ENCODE measurements around the gene ZNF76. TPM values are rescaled to one million over a fixed set of nuclear protein-coding genes. Genes with fewer than 3 reads are reported as not detected.
"Not testable (repeated sequence)": the region's sequence is repeated elsewhere in the genome, so short reads cannot be mapped to it uniquely, and the experiment has no call there.

ZNF76 gene
- total RNA-seq, 1 donor from 2014 or later, result 21.0 TPM

DNA sequence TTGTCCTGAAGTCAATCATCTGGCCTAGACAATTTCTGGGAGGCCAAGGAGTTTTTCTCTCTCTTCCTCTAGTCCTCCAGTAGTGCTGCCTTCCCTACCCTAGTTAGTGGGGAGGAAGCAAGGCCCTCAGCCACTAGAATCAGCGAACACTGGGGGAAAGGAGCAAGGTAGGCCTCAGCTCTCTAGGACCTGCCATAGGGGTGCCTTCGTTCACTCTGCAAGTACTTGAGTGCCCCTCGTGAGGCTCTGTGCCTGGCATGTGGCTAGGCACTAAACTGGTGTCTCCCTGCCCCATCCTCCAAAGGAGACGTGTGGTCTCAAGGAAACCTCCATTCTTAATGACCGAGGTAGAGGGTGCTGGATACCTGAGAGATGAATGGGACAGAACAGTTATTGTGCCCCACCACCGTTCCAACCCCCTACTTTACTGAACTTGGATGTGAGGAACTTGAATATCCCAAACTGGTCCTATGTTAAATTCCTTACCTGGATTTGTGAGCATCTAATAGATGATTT lies 39.1 kb downstream of the ZNF76 start:
- DNase-seq (ENCODE audit: low read depth in 2 of 2), result no peak

DNA sequence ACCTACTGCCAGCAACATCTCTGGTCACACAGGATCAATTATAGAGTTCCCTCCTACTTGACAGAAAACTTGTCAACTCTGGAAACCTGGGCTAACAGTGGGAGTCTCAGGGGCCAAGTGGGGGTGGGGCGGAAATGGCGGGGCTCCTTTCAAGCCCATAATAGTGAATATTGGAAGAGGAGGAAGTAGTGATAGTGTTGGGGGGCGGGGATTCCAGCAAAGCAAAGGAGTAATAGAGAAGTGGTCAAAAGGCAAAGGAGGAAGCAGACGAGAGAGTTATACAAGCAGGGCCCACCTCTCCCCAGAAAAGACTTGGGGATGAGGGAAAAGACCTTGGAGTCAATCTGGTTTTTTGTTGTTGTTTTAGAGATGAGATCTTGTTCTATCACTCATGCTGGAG lies 40.1 kb downstream of the ZNF76 start:
- no peak for DNase-seq (ENCODE audit: low read depth in 2 of 2)

DNA sequence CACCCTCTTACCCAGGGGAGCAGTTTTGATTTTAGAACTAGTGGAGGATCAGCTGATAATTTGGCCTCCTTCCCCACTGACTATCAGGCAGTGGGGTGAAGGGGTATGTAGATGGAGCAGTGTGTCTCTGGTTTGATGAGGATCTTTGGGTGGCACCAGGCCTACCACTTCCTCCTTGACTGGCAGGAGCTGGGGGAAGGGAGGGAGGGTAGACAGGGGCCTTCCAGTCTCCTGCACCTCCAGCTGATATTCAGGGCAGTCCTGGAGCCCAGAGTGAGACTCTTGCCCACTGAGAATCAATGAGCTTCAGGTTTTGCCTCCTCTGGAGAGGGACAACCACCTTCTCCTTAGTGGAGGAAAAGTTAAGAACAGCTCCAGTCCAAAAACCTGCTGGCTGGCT lies 41.3 kb downstream of the ZNF76 start:
- no peak for DNase-seq (ENCODE audit: low read depth in 2 of 2)

DNA sequence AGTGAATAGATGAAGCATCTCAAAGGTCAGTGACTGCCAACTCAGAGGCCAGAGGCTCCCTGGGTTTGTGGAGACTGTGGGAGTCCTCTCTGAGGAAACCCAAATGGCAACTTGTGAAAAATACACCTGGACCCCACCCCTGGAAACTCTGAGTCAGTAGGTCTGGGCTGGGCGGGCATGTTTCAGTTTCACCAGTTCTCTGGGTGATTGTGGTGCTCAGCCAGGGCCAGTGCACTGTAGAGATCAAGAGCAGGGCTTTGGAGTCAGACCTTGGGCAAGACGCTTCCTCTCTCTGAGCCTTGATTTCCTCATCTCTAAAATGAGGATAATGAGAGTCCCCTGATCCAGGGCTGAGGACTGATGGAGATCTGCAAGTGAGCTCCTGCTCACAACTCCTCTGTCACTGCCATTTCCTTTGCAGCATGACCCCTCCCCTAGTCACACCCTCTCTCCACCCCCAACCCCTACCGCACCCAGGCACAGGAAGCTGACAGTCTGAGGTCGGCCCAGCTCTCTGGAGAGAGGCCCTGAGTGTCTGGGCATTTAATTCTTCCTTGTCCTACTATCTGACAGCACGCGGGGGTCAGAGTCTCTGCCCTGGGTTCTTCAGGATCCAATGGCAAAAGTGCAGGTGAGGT lies 43.2 kb downstream of the ZNF76 start:
- peak; percentile 11 to 37 for DNase-seq (ENCODE audit: low read depth in 2 of 2)

DNA sequence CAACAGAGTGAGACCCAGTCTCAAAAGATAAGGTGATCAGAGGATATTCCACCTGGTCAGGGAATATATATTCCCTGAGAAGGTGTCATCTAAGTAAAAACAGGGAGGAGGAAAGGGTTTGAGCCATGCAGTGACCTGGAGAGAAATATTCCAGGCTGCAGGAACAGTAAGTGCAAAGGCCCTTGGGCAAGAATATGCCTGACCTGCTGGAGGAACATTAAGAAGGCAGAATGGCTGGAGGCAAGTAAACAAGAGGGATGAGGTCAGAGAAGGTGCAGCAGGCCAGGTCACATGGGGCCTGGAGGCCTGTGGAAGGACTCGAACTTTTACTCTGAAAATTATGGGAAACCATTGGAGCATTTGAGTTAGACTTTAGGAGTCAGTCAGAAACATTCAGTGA lies 44.8 kb downstream of the ZNF76 start:
- no peak for DNase-seq (ENCODE audit: low read depth in 2 of 2)

DNA sequence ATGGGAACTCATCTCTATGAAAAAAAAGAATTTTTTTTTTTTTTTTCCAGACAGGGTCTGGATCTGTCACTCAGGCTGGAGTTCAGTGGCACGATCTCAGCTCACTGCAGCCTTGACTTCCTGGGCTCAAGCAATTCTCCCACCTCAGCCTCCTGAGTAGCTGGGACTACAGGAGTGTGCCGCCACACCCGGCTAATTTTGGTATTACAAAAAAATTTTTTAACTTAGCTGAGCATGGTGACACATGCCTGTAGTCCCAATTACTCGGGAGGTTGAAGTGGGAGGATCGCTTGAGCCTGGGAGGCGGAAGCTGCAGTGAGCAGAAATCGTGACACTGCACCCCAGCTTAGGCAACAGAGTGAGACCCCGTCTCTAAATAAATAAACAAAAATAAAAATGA lies 45.6 kb downstream of the ZNF76 start:
- DNase-seq (ENCODE audit: low read depth in 2 of 2), result no peak

DNA sequence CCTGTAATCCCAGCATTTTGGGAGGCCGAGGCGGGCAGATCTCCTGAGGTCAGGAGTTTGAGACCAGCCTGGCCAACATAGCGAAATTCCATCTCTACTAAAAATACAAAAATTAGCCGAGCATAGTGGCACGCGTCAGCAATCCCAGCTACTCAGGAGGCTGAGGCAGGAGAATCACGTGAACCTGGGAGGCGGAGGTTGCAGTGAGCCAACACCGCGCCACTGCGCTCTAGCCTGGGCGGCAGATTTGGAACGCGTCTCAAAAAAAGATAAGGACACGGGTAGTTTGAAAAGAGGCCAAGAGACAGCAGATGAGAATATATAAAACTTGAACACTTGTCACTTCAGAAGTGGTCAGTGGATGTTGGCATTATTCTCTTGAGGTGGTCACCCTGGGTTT lies 47.6 kb downstream of the ZNF76 start:
- DNase-seq (ENCODE audit: low read depth in 2 of 2), result not testable (repeated sequence)

DNA sequence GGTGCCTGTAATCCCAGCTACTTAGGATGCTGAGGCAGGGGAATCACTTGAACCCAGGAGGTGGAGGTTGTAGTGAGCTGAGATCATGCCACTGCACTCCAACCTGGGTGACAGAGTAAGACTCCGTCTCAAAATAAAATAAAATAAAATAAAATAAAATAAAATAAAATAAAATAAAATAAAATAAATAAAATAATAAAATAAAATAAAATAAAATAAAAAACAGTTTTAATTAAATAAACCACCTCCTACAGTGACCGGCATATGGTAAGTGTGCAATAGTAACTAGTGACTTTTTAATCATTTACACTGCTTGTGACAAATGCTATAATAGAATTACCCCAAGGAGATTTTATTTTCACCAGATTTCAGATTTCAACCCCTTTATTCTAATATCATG lies 49.0 kb downstream of the ZNF76 start:
- DNase-seq (ENCODE audit: low read depth in 2 of 2), result not testable (repeated sequence)

DNA sequence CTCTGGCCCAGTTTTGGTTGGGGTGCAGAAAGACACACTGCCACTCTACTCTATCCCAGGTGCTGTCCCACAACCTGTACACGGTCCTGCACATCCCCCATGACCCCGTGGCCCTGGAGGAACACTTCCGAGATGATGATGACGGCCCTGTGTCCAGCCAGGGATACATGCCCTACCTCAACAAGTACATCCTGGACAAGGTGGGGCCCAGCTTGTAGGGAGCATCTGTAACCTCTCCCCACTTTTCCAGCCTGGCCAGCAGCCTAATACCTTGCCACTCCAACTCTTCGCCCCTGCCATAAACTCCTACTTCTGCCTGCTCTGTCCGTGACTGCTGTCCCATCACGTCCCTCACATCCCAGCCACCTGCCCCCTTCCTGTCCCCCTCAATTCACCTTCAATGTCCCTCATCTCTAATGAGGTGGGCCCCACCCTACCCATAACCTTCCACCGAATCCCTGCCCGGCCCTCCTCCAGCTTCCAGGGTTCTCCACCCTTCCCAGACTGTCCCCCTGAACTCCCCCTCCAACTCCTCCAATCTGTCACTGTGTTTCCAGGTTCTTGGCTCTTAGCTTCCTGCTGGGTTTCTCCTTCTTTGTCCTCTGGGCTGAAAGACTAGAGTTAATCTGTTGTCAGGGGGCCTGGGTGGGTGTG lies 50.2 kb downstream of the ZNF76 start:
- no peak for DNase-seq (ENCODE audit: low read depth in 2 of 2)

DNA sequence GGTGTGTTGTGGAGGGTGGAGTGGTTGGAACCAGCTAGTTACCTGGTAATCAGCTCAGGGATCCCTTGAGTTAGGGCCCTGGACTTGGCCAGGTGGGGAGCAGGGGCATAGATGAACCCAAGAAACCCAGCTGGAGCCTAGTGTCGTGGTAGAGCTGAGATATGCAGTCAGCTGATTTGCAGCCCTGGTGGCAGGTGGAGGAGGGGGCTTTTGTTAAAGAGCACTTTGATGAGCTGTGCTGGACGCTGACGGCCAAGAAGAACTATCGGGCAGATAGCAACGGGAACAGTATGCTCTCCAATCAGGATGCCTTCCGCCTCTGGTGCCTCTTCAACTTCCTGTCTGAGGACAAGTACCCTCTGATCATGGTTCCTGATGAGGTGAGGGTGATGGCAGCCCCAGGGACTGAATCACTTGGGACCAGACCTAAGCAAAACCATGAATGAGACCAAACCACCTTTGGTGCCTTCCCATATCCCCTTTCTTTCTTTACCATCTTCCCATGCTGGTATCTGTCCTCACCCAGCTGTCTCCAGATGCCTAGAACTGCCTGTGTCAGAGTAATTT lies 50.8 kb downstream of the ZNF76 start:
- no peak for DNase-seq (ENCODE audit: low read depth in 2 of 2)

DNA sequence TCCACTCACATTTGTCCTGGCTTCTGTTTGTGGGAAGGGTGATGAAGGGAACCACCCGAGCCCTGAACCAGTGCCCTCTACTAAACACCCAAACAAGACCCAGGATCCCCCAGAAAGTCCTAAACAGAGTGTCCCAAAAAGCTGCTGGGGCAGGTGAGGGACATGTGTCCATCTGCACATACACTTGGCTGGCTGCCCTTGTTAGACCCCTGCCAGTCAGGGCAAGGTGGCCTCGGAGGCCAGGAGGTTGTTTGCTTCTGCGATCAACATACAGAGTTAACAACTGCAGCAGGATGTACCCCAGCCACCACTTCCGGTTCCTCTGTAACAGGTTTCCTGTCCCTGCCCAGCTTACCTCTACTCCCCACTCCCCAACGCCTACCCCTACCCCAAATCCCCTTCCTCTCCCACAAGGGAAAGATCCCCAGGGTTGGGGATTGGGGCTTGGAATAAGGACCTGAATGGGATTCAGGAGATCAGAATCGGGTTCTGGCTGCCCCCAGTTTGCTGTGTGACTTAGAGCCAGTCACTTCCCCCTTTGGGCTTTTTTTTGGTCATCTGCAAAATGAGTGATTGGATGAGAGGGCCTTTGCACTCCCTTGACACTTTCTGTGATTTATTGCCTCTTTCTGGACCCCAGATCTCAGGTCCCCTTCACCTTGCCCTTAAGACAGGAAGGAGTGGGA lies 52.0 kb downstream of the ZNF76 start:
- peak in 1 of 2 donors; percentile 11 for DNase-seq (ENCODE audit: low read depth in 2 of 2)

DNA sequence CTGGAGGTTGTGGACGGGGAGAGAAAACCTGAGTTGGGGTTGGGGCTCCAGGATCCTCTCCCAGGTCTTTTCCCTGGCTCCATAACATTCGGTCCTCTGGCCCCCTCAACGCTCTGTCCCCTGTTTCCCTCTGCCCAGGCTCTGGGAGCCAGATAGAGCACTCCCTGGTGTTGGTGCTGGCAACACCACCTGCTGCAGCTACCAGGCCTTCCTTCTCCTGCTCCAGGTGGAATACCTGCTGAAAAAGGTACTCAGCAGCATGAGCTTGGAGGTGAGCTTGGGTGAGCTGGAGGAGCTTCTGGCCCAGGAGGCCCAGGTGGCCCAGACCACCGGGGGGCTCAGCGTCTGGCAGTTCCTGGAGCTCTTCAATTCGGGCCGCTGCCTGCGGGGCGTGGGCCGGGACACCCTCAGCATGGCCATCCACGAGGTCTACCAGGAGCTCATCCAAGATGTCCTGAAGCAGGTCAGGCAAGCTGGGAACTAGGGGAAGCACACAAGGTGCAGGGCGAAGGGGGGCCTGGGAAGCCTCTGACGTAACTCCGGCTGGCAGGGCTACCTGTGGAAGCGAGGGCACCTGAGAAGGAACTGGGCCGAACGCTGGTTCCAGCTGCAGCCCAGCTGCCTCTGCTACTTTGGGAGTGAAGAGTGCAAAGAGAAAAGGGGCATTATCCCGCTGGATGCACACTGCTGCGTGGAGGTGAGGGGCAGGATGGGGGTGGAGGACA lies 52.7 kb downstream of the ZNF76 start:
- no peak for DNase-seq (ENCODE audit: low read depth in 2 of 2)

DNA sequence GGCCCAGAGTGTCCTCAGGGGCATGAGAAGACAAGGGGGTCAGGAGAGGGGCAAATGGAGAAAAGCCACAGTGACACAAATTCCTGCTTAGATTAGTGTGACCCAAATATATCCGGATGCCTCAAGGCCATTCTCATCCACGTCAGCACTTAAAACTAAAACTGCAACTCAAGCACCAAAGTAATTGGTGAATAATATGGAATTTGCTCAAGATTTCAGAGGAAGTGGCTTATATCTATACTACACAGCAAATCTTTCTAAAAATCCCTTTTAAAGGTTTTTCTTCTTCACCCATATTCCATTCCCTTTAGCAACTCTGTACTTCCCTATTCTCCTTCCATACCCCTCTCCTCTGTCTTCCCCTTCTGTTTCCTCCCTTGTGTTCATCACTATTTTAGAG lies 53.3 kb downstream of the ZNF76 start:
- no peak for DNase-seq (ENCODE audit: low read depth in 2 of 2)

DNA sequence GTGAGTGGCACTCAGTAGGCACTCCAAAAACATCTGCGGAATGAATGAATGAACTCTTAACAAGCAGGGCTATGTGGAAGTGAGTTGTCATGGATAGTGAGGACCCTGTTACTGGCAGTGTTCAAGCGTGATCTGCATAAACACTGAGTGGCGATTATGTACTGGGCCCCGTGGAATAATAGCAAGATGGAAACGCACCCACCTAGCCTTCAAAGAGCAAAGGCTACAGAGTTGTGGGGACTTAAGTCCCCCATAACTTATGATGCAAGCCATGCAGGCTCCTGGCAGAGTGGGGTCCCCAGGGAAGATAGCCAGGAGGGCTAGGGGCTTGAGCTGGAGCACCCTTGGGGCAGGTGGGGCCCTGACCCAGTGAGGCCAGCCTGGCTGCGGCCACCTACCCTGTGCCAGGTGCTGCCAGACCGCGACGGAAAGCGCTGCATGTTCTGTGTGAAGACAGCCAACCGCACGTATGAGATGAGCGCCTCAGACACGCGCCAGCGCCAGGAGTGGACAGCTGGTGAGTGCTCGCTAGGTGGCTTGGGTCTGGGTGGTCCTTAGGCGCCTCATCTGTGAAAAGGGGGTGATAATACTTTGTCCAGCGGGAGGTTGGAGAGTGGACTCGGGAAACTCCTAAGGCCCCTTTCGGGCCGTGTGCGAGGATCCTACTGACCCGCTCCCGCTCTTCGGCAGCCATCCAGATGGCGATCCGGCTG lies 58.1 kb downstream of the ZNF76 start:
- DNase-seq (ENCODE audit: low read depth in 2 of 2), result peak in 1 of 2 donors; percentile 13

DNA sequence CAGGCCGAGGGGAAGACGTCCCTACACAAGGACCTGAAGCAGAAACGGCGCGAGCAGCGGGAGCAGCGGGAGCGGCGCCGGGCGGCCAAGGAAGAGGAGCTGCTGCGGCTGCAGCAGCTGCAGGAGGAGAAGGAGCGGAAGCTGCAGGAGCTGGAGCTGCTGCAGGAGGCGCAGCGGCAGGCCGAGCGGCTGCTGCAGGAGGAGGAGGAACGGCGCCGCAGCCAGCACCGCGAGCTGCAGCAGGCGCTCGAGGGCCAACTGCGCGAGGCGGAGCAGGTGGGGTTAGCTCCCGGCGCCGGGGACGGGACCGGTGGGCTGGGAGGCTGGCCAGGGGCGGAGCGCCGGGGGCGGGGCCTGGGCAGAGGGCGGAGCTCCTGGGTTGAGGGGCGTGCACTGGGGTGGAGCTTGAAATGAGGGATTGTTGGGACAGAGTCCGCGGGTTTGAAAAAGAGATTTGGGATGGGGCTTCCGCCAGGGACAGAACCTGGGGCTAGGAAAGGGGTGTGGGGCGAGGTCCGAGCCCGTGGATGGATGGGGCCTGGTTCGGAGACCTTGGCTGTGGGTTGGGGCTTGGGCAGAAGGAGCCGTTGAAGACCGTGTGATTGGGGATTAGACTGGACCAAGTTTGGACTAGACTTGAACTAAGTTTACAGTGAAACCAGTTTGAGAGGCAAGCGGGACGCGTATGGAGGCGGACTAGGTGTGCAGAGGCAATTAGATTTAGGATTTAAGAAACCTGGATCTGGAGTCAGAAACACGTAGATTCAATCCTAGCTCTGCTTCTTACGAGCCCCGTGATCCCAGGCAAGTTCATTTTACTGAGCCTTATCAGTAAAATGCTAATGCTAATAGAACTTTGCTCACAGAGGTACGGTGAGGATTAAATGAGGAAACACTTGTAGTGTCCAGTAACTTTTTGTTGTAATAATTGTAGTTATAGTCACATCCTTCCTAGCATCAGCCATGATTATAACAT lies 58.9 kb downstream of the ZNF76 start:
- DNase-seq (ENCODE audit: low read depth in 2 of 2), result peak; percentile 73 to 78

DNA sequence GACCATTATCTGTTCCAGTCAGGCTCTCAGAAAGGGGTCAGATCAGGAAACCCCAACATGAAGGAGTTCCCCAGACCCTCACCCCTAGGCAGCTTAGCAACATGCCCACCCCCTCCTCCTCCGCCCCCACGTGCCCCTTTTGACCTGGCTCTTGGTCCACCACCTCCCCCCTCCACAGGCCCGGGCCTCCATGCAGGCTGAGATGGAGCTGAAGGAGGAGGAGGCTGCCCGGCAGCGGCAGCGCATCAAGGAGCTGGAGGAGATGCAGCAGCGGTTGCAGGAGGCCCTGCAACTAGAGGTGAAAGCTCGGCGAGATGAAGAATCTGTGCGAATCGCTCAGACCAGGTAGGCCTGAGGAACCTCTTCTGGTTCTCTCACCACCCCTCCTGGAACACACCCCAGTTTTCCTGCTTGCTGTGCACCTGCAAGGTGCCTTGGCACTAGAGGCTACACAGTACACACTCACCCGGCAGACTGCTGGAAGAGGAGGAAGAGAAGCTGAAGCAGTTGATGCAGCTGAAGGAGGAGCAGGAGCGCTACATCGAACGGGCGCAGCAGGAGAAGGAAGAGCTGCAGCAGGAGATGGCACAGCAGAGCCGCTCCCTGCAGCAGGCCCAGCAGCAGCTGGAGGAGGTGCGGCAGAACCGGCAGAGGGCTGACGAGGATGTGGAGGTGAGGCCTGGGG lies 60.0 kb downstream of the ZNF76 start:
- DNase-seq (ENCODE audit: low read depth in 2 of 2), result no peak

DNA sequence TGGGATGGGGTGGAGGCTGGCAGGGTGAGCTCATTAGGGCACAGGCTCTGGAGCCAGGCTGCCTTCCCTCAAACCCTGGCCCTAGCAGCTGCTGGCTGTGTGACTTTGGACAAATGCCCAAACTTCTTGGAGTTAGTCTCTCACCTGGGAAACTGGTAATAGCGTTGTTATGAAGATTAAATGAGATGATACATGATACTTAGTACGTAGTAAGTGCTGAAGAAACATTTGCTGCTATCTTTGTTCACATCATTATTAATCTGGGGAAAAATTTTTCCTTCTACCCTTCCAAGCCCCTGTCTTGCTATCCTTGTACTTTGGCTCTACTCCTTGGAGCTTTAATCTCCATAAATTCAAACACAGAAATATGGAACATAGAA lies 60.5 kb downstream of the ZNF76 start:
- DNase-seq (ENCODE audit: low read depth in 2 of 2), result no peak

DNA sequence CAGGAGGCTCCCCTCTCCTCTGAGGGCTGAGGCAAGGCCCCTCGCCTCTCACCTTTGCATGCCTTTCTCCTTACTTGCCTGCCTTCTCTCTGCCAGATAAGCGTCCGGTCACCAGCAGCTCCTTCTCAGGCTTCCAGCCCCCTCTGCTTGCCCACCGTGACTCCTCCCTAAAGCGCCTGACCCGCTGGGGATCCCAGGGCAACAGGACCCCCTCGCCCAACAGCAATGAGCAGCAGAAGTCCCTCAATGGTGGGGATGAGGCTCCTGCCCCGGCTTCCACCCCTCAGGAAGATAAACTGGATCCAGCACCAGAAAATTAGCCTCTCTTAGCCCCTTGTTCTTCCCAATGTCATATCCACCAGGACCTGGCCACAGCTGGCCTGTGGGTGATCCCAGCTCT lies 61.6 kb downstream of the ZNF76 start:
- no peak for DNase-seq (ENCODE audit: low read depth in 2 of 2)

DNA sequence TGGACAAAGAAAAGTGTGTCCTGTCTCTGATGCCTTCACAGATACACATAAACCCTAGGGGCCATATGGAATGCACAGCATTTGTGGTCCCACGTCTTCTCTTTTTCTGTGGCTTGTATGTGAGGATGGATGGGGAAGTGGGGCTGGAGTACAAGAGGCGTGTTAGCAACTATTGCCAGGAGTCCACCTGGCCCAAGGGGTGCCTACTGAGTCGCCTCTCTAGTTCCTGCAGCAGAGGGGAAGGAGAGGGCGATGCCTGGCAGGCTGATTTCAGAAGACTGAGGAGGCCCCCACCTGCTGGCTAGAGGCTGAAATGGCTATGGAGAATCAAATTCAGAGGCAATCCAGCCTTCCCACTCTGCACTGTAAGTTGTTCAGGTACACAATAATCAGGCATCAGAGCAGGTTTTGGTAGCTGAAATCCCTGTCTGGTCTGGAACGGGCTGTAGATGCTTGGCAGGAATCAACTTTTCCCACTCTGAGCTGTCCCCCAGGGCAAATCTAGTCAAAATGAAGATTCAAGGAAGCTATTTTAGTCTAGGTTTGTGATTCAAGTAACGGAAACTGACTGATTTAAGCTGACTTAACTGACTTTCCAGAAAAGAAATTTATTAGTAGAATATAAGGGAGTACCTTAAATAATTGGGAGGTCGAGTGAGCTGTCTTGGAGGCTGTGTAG lies 68.0 kb downstream of the ZNF76 start:
- DNase-seq (ENCODE audit: low read depth in 2 of 2), result peak; percentile 63 to 68

Data from lung microvascular endothelial cell (primary cell).